Measurements from ENCODE around the gene FER. TPM values are rescaled to one million over a fixed set of nuclear protein-coding genes. Genes with fewer than 3 reads are reported as not detected.
A peak's percentile ranks its signal among the peaks of the same experiment; 100 is the strongest.

The FER gene
- total and polyA plus RNA-seq, 9 of the 15 experiments (the other 6 are each of a cell fraction or from before 2014, with no cell fraction given): 6.7 to 18.2 (median 8.9) TPM

GRCh38 chr5:109191153-109191558 is 443.5 kb downstream of the FER start (continued):
- TF ChIP-seq ZNF785 (CRISPR knock-in tag; IDR thresholded peaks at IDR 0.05) (no peak), ZNF280B (CRISPR knock-in tag; IDR thresholded peaks at IDR 0.05) (no peak), ARID3A (IDR thresholded peaks at IDR 0.05; ENCODE audit: borderline replicate concordance, low read depth, low read length) (0 out of 2 replicates have a peak, but pooled peaks have one; percentile 28), MAFF (IDR thresholded peaks at IDR 0.05; ENCODE audit: low read length) (peak; percentile 98), FOXM1 (IDR thresholded peaks at IDR 0.05; ENCODE audit: low read depth) (0 out of 2 replicates have a peak, but pooled peaks have one; percentile 13), FOXM1 (CRISPR knock-in tag; IDR thresholded peaks at IDR 0.05; ENCODE audit: low read depth) (no peak), MCM5 (IDR thresholded peaks at IDR 0.05; ENCODE audit: low read depth) (no peak), ZNF592 (IDR thresholded peaks at IDR 0.05) (peak; percentile 50; the same call in 1 of the 2 replicates), EP300 (IDR thresholded peaks at IDR 0.05; ENCODE audit: low read length) (peak; percentile 59; the same call in 1 of the 2 replicates), SMARCC2 (IDR thresholded peaks at IDR 0.05; ENCODE audit: low read depth) (peak; percentile 80; the same call in 1 of the 2 replicates), MNT (conservative IDR thresholded peaks at IDR 0.05) (no peak; a peak in 1 of 4 replicates), ELF4 (CRISPR knock-in tag; IDR thresholded peaks at IDR 0.05) (no peak), NFE2 (IDR thresholded peaks at IDR 0.05; ENCODE audit: low read depth) (peak; percentile 98), CBFA2T2 (conservative IDR thresholded peaks at IDR 0.05) (no peak), FOXK2 (conservative IDR thresholded peaks at IDR 0.05 in 1 of 2, IDR thresholded peaks at IDR 0.05 in 1 of 2; ENCODE audit: low read depth in 2 of 2) (0 out of 4 replicates have a peak, but pooled peaks of 1 of the 2 experiments have one; percentile 29), PHB2 (IDR thresholded peaks at IDR 0.05; ENCODE audit: low read depth) (no peak), ZNF224 (CRISPR knock-in tag; IDR thresholded peaks at IDR 0.05) (no peak), CTBP1 (IDR thresholded peaks at IDR 0.05; ENCODE audit: borderline replicate concordance) (0 out of 2 replicates have a peak, but pooled peaks have one; percentile 21), LCOR (CRISPR knock-in tag; IDR thresholded peaks at IDR 0.05) (no peak), ZBTB8A (IDR thresholded peaks at IDR 0.05; ENCODE audit: partially characterized antibody) (no peak), ZNF699 (CRISPR knock-in tag; IDR thresholded peaks at IDR 0.05; ENCODE audit: insufficient replicate concordance) (no peak), ZNF253 (CRISPR knock-in tag; conservative IDR thresholded peaks at IDR 0.05) (no peak)
